ENCODE results near the gene ABCA2.

DNA sequence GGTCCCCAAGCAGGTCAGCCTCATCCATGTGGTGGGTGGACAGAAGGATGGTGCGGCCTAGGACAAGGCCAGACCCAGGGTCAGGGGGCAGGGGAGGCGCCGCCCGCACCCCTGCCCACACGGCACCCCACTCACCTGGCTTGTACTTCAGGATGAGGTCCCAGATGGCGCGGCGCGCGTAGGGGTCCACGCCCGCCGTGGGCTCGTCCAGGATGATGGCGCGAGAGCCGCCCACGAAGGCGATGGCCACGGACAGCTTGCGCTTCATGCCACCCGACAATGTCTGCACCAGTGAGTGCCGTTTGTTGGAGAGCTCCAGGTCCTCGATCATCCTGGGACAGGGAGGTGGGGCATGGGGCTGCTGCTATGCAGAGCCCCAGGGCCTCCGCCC is 12.5 kb downstream of the ABCA2 start:
- no peak for TF ChIP-seq CTCF (conservative IDR thresholded peaks at IDR 0.05 in 1 of 2, IDR thresholded peaks at IDR 0.05 in 1 of 2; ENCODE audit: extremely low read depth in 1 of 2, insufficient read depth in 1 of 2, low read depth in 1 of 2, low read length in 2 of 2)
- no peak for TF ChIP-seq EZH2 (IDR thresholded peaks at IDR 0.05; ENCODE audit: borderline replicate concordance, low read length)
